ENCODE data around the gene IL1RL1.

IL1RL1 gene

DNA sequence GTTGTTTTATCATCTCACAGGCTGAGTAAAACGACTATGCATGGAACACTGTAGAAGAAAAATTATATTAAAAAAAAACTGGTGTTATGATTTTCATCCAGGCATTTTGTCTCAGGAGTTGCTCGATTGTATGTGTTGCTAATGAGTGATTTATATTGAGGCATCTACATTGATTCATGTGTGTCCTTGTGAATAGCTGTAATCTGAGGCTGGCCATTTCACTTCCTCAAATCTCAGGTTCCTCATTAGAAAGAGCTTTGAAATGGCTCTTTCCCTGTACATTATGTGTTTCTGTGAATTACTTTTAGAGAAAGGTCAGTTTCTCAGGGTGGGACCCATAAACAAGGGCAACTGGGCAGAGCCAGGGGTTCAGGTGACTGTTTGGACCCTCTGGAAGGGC lies 46.6 kb downstream of the IL1RL1 start:
- TF ChIP-seq, protein P1, sequence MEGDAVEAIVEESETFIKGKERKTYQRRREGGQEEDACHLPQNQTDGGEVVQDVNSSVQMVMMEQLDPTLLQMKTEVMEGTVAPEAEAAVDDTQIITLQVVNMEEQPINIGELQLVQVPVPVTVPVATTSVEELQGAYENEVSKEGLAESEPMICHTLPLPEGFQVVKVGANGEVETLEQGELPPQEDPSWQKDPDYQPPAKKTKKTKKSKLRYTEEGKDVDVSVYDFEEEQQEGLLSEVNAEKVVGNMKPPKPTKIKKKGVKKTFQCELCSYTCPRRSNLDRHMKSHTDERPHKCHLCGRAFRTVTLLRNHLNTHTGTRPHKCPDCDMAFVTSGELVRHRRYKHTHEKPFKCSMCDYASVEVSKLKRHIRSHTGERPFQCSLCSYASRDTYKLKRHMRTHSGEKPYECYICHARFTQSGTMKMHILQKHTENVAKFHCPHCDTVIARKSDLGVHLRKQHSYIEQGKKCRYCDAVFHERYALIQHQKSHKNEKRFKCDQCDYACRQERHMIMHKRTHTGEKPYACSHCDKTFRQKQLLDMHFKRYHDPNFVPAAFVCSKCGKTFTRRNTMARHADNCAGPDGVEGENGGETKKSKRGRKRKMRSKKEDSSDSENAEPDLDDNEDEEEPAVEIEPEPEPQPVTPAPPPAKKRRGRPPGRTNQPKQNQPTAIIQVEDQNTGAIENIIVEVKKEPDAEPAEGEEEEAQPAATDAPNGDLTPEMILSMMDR (IDR thresholded peaks at IDR 0.05) = no peak
- Mint-ChIP-seq H3K4me1 (peaks cover 4% of the 10 kb centered on the region), H3K4me3 (no peak overlapping the region), H3K27ac (no peak overlapping the region), H3K9me3 (no peaks in the 10 kb centered on the region), H3K36me3 (ENCODE audit: low read depth) (no peaks in the 10 kb centered on the region), H3K27me3 (ENCODE audit: low read depth, poor library complexity) (peaks cover 60% of the 10 kb centered on the region)
- DNase-seq = no peak

DNA sequence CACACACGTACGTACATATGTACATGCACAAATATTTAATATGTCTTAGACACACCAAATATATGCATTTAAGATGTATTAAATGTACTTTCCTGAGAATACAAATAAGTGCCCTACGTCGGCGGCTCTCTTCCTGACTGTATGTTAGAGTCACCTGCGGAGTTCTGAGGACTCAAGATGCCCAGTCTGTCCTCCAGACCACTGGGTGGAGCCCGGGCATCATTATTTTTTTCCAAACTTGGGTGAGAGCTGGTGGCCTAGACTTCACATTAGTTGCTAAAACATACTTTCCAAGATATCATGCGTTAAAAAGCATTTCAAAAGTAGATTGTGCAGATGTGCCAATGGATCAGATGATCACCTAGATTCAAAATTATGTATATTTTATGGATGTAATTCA lies 47.1 kb downstream of the IL1RL1 start:
- H3K4me3 Mint-ChIP-seq = no peak overlapping the region
- H3K27ac Mint-ChIP-seq = no peak overlapping the region
- no peaks in the 10 kb centered on the region for H3K9me3 Mint-ChIP-seq

DNA sequence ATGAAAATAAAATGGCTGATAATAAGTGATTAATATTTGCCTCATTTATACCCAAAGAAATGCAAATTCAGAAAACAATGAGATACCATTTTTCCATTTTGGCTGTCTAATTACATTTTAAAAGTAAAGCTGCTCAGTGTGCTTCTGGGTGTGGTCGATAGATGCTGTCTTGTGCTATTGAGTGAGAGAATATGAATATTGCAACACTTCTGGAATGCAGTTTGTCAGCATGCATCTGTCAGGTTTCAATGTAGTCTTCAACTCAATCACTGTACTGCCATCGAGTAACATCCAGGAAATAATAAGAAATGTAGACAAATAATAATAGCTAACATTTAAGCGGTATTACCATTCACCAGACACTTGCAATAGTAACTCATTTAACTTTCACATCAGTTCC lies 48.2 kb downstream of the IL1RL1 start:
- TF ChIP-seq, protein P1 (IDR thresholded peaks at IDR 0.05) = no peak
- H3K4me3 Mint-ChIP-seq = no peak overlapping the region
- DNase-seq = no peak
- peaks cover 47% of the 10 kb centered on the region for H3K27me3 Mint-ChIP-seq (ENCODE audit: low read depth, poor library complexity)
- H3K36me3 Mint-ChIP-seq (ENCODE audit: low read depth) = no peaks in the 10 kb centered on the region
- H3K27ac Mint-ChIP-seq = no peak overlapping the region
- H3K4me1 Mint-ChIP-seq = peaks cover 4% of the 10 kb centered on the region
- H3K9me3 Mint-ChIP-seq = peaks cover 2% of the 10 kb centered on the region

More for the DNA sequence above, 47.1 kb downstream of the IL1RL1 start:
- TF ChIP-seq, protein P1 (IDR thresholded peaks at IDR 0.05) = no peak
- Mint-ChIP-seq H3K27me3 (ENCODE audit: low read depth, poor library complexity) (peaks cover 57% of the 10 kb centered on the region), H3K4me1 (peaks cover 4% of the 10 kb centered on the region), H3K36me3 (ENCODE audit: low read depth) (no peaks in the 10 kb centered on the region)
- DNase-seq = no peak

DNA sequence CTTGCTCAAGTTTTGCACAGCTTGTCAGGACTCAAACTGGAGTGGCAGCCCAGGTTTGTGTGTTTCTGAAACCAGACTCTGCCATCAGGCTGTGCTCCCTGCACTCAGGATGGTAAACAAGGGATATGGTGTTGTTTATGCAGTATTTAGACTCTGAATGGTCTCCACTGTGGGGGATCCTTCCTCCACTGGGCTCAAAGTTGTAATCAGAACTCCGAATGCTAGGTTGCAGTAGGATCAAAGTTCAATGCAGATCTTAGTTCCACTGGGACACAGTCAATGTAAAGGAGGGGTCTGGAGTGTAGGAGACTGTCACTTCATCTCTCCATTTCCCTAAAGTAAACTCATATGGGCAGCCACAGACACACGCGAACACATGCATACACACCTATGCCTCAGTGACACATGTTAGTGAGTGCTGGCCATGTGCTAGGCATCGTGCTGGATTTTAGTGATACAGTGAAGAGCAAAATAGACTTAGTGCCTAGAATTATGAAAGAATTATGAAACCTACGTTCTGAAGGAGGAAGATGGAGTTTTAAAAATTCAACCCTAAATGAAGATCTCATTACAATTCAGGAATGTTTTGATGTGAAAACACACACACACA lies 50.4 kb downstream of the IL1RL1 start:
- TF ChIP-seq, protein P1 (IDR thresholded peaks at IDR 0.05) = no peak
- Mint-ChIP-seq H3K4me3 (no peak overlapping the region), H3K9me3 (peaks cover 24% of the 10 kb centered on the region), H3K4me1 (no peaks in the 10 kb centered on the region), H3K36me3 (ENCODE audit: low read depth) (peaks cover 4% of the 10 kb centered on the region), H3K27ac (no peak overlapping the region), H3K27me3 (ENCODE audit: low read depth, poor library complexity) (peaks cover 27% of the 10 kb centered on the region)
- no peak for DNase-seq

DNA sequence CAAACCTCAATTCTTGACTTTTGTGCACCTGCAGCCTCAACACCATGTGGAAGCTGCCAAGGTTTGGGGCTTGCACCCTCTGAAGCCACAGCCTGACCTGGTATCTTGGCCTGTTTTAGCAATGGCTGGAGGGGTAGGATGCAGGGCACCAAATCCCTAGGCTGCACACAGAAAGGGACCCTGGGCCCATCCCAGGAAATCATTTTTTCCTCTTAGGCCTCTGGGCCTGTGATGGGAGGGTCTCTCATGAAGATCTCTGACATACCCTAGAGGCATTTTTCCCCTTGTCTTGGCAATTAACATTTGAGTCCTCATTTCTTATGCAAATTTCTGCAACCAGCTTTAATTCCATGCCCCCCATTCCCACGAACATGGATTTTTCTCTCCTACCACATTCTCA lies 54.4 kb downstream of the IL1RL1 start:
- DNase-seq = no peak
- H3K4me3 Mint-ChIP-seq = no peak overlapping the region
- no peaks in the 10 kb centered on the region for H3K4me1 Mint-ChIP-seq
- H3K27ac Mint-ChIP-seq = no peak overlapping the region
- H3K36me3 Mint-ChIP-seq (ENCODE audit: low read depth) = peaks cover 4% of the 10 kb centered on the region
- H3K27me3 Mint-ChIP-seq (ENCODE audit: low read depth, poor library complexity) = peaks cover 9% of the 10 kb centered on the region
- TF ChIP-seq, protein P1 (IDR thresholded peaks at IDR 0.05) = no peak
- peaks cover 32% of the 10 kb centered on the region for H3K9me3 Mint-ChIP-seq

DNA sequence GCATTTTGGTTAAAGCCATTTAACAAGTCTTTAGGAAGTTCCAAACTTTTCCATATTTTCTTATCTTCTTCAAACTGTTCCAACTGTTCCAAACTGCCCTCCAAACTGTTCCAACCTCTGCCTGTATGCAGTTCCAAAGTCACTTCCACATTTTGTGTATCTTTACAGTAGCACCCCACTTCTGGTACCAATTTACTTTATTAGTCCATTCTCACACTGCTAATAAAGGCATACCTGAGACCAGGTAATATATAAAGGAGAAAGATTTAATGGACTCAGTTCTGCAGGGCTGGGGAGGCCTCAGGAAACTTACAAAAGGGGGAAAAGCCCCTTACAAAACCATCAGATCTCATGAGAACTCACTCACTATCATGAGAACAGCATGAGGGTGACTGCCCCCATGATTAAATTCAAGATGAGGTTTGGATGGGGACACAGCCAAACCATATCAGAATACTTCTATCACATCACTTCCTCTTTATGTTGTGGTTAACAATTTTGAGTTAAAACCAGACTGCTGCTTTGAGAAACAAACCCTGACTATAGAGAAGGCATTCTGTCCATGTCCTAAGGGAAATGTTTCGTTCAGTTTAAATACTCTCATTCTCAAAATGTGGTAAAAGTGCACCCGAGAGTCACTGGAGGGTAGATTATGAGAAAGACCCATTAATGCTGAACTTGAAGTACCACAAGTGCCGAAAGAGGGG lies 55.2 kb downstream of the IL1RL1 start:
- Mint-ChIP-seq H3K4me1 (no peaks in the 10 kb centered on the region), H3K9me3 (peaks cover 32% of the 10 kb centered on the region), H3K36me3 (ENCODE audit: low read depth) (peaks cover 4% of the 10 kb centered on the region), H3K27ac (no peak overlapping the region), H3K27me3 (ENCODE audit: low read depth, poor library complexity) (peaks cover 12% of the 10 kb centered on the region), H3K4me3 (no peak overlapping the region)
- no peak for DNase-seq
- TF ChIP-seq, protein P1 (IDR thresholded peaks at IDR 0.05) = no peak
